ENCODE measurements around the gene DMRT2.

GRCh38 chr9:1051584-1052275 is 1.6 kb downstream of the DMRT2 start:
- TF ChIP-seq YY1 (tag by site-specific recombination; IDR thresholded peaks at IDR 0.05): no peak
- no peak for TF ChIP-seq PRDM4 (tag by site-specific recombination; IDR thresholded peaks at IDR 0.05)
- no peak for TF ChIP-seq REST (tag by site-specific recombination; IDR thresholded peaks at IDR 0.05)
- TF ChIP-seq ZNF48 (tag by site-specific recombination; IDR thresholded peaks at IDR 0.05): no peak
- no peak for TF ChIP-seq CTCF (tag by site-specific recombination; IDR thresholded peaks at IDR 0.05)
- TF ChIP-seq ELK4 (IDR thresholded peaks at IDR 0.05; ENCODE audit: borderline replicate concordance, low read depth, low read length): no peak
- no peak for TF ChIP-seq HOXD13 (CRISPR knock-in tag; IDR thresholded peaks at IDR 0.05; ENCODE audit: borderline replicate concordance)
- TF ChIP-seq ZNF830 (tag by site-specific recombination; IDR thresholded peaks at IDR 0.05; ENCODE audit: low read depth): no peak
- TF ChIP-seq ZSCAN5A (tag by site-specific recombination; IDR thresholded peaks at IDR 0.05): no peak
- no peak for TF ChIP-seq SP3 (tag by site-specific recombination; IDR thresholded peaks at IDR 0.05)
- TF ChIP-seq ZBTB49 (tag by site-specific recombination; IDR thresholded peaks at IDR 0.05; ENCODE audit: low read depth): no peak
- no peak for TF ChIP-seq ZNF132 (tag by site-specific recombination; IDR thresholded peaks at IDR 0.05; ENCODE audit: borderline replicate concordance)
- TF ChIP-seq ZNF777 (tag by site-specific recombination; IDR thresholded peaks at IDR 0.05; ENCODE audit: borderline replicate concordance): no peak
- TF ChIP-seq ZBTB21 (tag by site-specific recombination; IDR thresholded peaks at IDR 0.05): no peak
